ENCODE data around the gene CLEC16A. TPM values are rescaled to one million over a fixed set of nuclear protein-coding genes. Genes with fewer than 3 reads are reported as not detected.

The CLEC16A gene
- total RNA-seq, 1 donor from 2014 or later: 38.8 TPM

- no peak for DNase-seq (ENCODE audit: low spot score)
Observed at GRCh38 chr16:11061629-11062270, 117.4 kb downstream of the CLEC16A start.

GRCh38 chr16:11063448-11064201 is 119.3 kb downstream of the CLEC16A start:
- DNase-seq (ENCODE audit: low spot score): no peak

DNA sequence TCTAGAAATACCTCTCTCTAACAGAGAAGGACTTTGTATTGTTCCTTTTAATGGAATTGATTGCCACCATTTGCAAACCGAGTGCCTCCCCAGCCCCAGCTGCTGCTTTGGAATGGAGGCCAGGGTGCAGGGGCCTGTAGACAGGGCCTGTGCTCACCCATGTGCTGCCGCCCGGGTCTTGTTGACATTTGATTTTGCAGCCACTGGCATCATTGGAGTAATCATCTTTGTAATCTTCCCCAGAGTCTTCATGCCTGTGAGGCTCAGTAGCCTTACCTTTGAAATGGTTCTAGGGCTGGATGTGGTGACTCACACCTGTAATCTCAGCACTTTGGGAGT is 119.8 kb downstream of the CLEC16A start:
- no peak for DNase-seq (ENCODE audit: low spot score)

- no peak for DNase-seq (ENCODE audit: low spot score)
Observed at GRCh38 chr16:11064851-11065250, 120.5 kb downstream of the CLEC16A start.

DNA sequence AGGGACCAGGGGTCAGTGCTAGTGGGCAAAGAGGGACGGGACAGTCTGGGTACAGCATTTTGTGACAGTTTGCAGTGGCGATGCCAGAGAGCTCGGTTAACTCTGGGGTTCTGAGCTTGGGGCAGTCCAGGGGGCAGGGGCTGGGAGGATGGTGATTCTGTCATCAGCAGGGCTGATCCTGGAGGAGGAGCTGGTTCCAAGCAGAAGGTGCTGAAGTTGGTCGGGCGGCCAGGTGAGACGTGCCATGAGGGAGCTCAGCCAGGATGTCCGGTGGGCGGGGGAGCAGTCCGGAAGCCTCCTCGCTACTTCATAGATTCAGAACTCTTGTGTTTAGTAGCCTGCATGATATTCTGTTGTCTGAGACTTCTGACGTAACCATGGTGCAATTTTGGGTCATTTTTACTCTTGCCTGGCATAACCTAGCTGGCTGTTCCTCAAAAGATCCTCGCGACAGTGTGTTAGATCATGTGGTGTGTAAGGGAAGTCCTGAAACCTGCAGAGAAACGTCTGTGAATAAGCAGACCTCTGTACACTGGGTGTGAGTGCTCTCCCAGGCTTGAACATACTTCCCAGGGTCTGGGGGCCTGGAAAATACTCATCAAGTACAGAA is 122.0 kb downstream of the CLEC16A start:
- DNase-seq (ENCODE audit: low spot score): no peak

DNA sequence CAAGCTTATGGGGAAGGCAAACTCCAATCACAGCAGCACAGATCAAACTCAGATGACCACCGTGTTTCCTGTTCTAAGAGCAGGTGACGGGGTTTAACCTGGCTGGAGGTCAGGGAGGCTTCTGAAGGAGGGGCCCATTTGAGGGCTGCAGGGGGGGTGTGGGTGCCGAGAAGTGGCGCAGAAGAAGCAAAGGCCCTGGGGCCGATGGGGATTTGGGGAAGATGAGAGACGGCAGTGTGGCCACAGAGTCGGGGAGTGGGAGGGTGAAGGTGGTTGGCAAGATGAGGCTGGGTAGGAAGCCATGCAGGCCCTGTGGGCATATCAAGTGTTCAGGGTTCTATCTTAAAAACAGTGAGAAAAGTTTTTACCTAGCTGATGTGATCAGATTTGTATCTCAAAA is 122.9 kb downstream of the CLEC16A start:
- DNase-seq (ENCODE audit: low spot score): no peak

- DNase-seq (ENCODE audit: low spot score): no peak
Observed at GRCh38 chr16:11067697-11068141, 123.4 kb downstream of the CLEC16A start.

GRCh38 chr16:11071829-11072228 is 127.5 kb downstream of the CLEC16A start:
- DNase-seq (ENCODE audit: low spot score): no peak

GRCh38 chr16:11072420-11073153 is 128.2 kb downstream of the CLEC16A start:
- DNase-seq (ENCODE audit: low spot score): no peak

GRCh38 chr16:11073407-11073999 is 129.1 kb downstream of the CLEC16A start:
- DNase-seq (ENCODE audit: low spot score): no peak

DNA sequence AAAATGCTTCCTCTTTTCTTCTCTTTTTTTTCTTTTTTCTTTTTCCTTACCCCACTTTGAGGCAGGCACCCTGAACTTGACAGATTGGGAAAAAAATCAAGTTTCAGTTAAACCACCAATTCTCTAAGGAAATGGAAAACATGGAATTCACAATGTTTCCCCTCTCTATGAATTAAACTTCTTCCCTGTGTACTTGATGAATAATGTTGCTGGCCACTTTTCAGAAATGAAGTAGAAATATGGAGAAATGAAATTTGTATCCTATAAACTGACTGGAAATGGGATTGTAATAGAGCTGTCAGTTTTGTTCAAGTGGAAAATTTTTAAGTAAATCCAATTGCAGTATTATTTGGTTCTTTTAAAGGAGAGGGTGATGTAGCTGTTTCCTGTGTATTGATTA is 129.8 kb downstream of the CLEC16A start:
- DNase-seq (ENCODE audit: low spot score): no peak

- DNase-seq (ENCODE audit: low spot score): no peak
Observed at GRCh38 chr16:11075163-11075562, 130.8 kb downstream of the CLEC16A start.

DNA sequence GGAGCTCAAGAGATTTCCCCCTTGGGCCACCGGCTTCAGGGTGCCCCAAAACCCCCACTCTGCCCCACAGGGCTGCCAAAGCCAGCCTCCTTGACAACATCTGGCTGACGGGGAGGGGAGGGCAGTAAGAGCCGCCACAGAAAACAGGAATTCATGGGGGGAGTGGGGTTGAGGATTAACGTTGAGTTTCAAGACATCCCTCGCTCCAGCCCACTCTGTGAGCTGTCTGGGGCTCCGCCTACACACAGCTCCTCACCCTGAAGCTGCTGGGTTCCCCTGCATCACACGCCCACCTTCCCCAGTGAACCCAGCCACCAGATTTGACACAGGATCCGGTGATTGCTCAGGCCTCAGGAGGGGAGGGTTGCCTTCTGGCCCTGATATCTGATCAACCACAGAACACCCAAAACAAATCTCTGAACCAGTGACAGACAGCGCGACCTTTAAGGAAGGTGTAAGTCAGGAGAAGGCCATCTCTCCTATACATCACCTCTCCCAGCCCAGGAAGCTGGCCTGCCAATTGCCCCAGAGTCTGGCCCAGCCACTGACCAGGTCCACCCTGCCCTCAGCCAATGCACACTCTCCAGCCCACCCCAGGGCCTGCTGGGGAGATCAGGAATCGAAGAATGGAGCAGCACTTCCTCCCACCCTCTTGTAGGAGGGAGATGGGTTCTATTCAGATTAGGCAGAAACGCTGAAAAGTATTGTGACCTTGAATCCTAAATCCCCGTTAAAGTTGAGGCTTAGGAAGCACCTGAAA is 132.1 kb downstream of the CLEC16A start:
- no peak for DNase-seq (ENCODE audit: low spot score)

DNA sequence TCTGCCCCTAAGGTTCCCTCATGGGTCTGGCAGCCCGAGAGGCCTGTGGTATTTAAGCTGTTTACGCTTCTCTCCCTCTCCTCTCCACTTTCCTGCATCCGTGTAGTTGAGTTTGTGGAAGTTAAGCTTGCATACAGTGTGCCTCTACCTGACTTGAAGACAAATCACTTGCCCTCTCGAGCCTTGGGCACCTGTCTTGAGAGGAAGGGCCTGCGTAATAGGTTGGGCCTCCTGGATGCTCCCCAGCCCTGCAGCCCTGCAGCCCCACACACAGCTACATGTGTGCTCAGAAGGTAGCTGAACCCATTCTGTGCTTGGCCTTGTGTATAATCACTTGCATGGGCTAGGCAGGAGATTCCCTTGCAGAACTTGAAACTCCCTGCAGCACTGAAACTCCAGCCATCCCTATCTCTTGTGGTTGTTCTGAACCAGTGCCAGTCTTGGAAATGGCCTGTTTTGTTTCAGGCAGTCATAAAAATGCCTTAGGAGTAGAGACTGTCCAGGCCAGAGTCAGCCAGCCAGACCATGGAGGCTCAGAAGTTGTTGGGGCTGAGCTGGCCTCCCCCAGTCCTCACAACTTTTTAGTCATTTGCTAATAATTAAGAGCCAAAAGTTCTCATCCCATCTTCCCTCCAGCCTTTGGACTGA is 134.6 kb downstream of the CLEC16A start:
- DNase-seq (ENCODE audit: low spot score): peak; percentile 73

GRCh38 chr16:11079652-11080187 is 135.4 kb downstream of the CLEC16A start:
- DNase-seq (ENCODE audit: low spot score): no peak

DNA sequence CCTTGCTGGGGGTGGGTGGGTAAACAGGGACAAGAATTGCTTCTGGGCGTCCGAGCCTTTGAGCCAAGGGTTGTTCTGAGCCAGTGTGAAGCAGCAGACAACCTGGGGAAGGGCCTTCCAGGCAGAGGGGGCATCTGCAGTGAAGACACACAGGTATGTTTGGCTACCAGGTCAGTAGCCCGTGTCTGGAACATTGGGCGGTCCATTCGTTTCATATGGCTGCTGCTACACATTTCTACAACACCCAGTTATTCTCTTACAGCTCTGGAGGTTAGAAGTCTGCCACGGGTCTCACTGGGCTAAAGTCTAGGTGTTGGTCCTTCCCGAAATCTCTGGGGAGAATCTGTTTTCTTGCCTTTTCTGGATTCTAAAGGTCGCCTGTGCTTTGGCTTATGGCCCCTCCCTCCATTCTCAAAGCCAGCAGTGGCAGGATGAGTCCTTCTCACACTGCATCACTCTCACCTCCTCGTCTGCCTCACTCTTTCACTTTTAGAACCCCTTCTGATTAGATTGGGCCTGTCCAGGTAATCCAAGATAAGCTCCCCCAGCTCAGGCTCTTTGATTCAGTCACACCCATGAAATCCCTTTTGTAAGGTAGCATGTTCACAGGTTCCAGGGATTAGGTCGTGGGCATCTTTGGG is 136.1 kb downstream of the CLEC16A start:
- DNase-seq (ENCODE audit: low spot score): no peak

DNA sequence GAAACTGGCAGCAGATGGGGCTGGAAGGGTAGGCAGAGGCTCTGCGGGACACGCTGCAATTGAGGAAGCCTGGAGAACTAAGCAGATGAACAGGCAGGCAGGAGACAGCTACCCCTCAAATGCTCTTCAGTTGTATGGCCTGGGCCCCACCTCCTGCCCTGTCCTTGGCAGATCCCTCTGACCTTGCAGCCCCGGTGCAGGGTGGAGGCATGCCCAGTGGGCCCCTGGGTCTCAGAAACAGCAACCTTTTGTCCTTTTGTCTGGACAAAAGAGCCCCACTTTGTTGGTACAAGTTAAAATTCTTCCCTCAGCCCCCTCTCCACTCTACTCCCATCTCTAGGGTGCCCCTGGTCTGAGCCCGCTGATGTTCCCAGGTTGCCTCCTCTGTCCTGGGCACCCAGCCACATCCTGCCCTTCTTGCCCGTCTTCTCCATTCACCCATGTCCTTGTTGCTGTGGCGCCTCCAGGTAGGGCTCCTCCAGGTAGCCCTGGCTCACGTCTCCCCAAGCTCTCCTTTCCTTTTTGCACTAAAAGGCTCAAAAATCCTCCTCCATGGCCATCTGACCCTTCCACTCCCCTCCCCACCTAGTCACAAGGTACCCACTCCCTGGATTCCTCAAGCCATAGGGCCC is 136.8 kb downstream of the CLEC16A start:
- DNase-seq (ENCODE audit: low spot score): no peak

DNA sequence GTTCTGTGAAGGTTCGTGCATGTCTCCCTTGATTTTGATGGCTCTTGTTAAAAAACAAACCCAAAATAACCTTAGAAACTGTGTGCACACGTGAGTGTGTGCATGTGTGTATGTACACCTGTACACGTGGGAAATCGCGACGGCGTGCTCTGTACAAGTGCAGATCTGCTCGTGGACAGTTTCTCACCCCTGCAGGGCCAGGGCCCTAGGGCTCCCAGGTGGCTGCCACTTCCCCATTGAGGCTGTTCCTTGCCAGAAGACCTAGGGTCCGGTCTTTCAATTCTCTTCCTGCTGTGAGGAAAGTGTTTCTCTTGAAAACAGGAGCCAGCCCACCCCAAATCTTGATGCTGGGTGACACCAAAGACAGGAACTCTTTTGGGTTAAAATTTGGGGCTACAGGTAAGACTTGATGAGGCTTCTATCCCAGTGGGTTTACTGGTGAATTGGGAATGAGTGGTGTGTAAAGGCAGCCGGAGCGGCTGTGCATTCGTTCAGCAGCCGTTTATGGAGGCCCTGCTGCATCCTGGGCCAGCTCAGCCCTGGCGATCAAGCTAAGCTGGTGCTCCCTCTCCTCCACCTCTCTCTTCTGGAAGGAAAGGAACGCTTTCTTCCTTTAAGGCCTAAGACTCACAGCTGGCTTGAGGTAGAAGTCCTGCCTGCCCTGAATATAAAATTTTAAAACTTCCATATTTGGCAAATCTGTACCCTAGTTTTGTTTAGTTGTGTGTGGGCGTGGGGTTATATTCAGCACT is 137.9 kb downstream of the CLEC16A start:
- no peak for DNase-seq (ENCODE audit: low spot score)
